Activated T-cell treated with anti-CD3 and anti-CD28 coated beads, Interleukin-2, amount 50 U/mL, for 24 hours (primary cell): ENCODE results near the gene VRTN.
"Not testable (repeated sequence)": the region's sequence is repeated elsewhere in the genome, so short reads cannot be mapped to it uniquely, and the experiment has no call there.

Source experiments
- DNase-seq: peaks from one replicate; pipeline ENCODE4 v3.0.0-alpha.2; 2020
- H3K27ac Mint-ChIP-seq: 2 replicates; pipeline ENCODE4 v1.8.0; 2020; ENCODE audit warnings: mild to moderate bottlenecking, mixed read lengths
- H3K27me3 Mint-ChIP-seq: 2 replicates; pipeline ENCODE4 v1.8.0; 2020; ENCODE audit warnings: mixed read lengths
- H3K36me3 Mint-ChIP-seq: 2 replicates; pipeline ENCODE4 v1.8.0; 2020; ENCODE audit warnings: low read depth, mixed read lengths
- H3K4me1 Mint-ChIP-seq: 2 replicates; pipeline ENCODE4 v1.8.0; 2020; ENCODE audit warnings: low read depth, mixed read lengths
- H3K4me3 Mint-ChIP-seq: 2 replicates; pipeline ENCODE4 v1.8.0; 2020; ENCODE audit warnings: mild to moderate bottlenecking, moderate library complexity, mixed read lengths
- H3K9me3 Mint-ChIP-seq: 2 replicates; pipeline ENCODE4 v1.8.0; 2020; ENCODE audit warnings: mixed read lengths

VRTN gene

GRCh38 chr14:74364271-74364880 lies 16.1 kb downstream of the VRTN start:
- Mint-ChIP-seq H3K27me3 (peaks cover 12% of the 10 kb centered on the region), H3K9me3 (no peaks in the 10 kb centered on the region), H3K4me1 (no peaks in the 10 kb centered on the region), H3K27ac (no peak overlapping the region), H3K36me3 (no peaks in the 10 kb centered on the region), H3K4me3 (no peak overlapping the region)
- no peak for DNase-seq

GRCh38 chr14:74368026-74368425 lies 19.8 kb downstream of the VRTN start:
- Mint-ChIP-seq H3K9me3 (no peaks in the 10 kb centered on the region), H3K4me3 (no peak overlapping the region), H3K4me1 (no peaks in the 10 kb centered on the region), H3K36me3 (no peaks in the 10 kb centered on the region), H3K27ac (no peak overlapping the region), H3K27me3 (peaks cover 12% of the 10 kb centered on the region)
- DNase-seq: no peak

GRCh38 chr14:74368441-74368840 lies 20.2 kb downstream of the VRTN start:
- Mint-ChIP-seq H3K27ac (no peak overlapping the region), H3K36me3 (no peaks in the 10 kb centered on the region), H3K9me3 (no peaks in the 10 kb centered on the region), H3K4me1 (no peaks in the 10 kb centered on the region), H3K27me3 (peaks cover 12% of the 10 kb centered on the region), H3K4me3 (no peak overlapping the region)
- no peak for DNase-seq

- DNase-seq: no peak
- H3K4me1 Mint-ChIP-seq: no peaks in the 10 kb centered on the region
- H3K27ac Mint-ChIP-seq: no peak overlapping the region
- H3K36me3 Mint-ChIP-seq: no peaks in the 10 kb centered on the region
- no peaks in the 10 kb centered on the region for H3K27me3 Mint-ChIP-seq
- H3K4me3 Mint-ChIP-seq: no peak overlapping the region
- H3K9me3 Mint-ChIP-seq: no peaks in the 10 kb centered on the region
Measured at GRCh38 chr14:74377976-74378690, 29.9 kb downstream of the VRTN start.

GRCh38 chr14:74380172-74380571 lies 31.9 kb downstream of the VRTN start:
- DNase-seq: no peak
- H3K4me3 Mint-ChIP-seq: no peak overlapping the region
- no peaks in the 10 kb centered on the region for H3K9me3 Mint-ChIP-seq
- H3K36me3 Mint-ChIP-seq: no peaks in the 10 kb centered on the region
- no peaks in the 10 kb centered on the region for H3K27me3 Mint-ChIP-seq
- H3K27ac Mint-ChIP-seq: no peak overlapping the region
- no peaks in the 10 kb centered on the region for H3K4me1 Mint-ChIP-seq

- no peak overlapping the region for H3K4me3 Mint-ChIP-seq
- no peaks in the 10 kb centered on the region for H3K36me3 Mint-ChIP-seq
- H3K9me3 Mint-ChIP-seq: no peaks in the 10 kb centered on the region
- no peaks in the 10 kb centered on the region for H3K27me3 Mint-ChIP-seq
- H3K4me1 Mint-ChIP-seq: no peaks in the 10 kb centered on the region
- H3K27ac Mint-ChIP-seq: no peak overlapping the region
- no peak for DNase-seq
Measured at GRCh38 chr14:74380845-74381244, 32.6 kb downstream of the VRTN start.

- not testable (repeated sequence) for H3K36me3 Mint-ChIP-seq, H3K4me3 Mint-ChIP-seq, DNase-seq, H3K27ac Mint-ChIP-seq, H3K4me1 Mint-ChIP-seq, H3K9me3 Mint-ChIP-seq, H3K27me3 Mint-ChIP-seq
Measured at GRCh38 chr14:74381571-74381970, 33.3 kb downstream of the VRTN start.

GRCh38 chr14:74382231-74382630 lies 34.0 kb downstream of the VRTN start:
- Mint-ChIP-seq H3K4me1 (no peaks in the 10 kb centered on the region), H3K27me3 (no peaks in the 10 kb centered on the region), H3K9me3 (no peaks in the 10 kb centered on the region), H3K36me3 (no peaks in the 10 kb centered on the region), H3K27ac (no peak overlapping the region), H3K4me3 (no peak overlapping the region)
- DNase-seq: no peak

GRCh38 chr14:74389980-74390379 lies 41.7 kb downstream of the VRTN start:
- Mint-ChIP-seq H3K4me3 (no peak overlapping the region), H3K36me3 (no peaks in the 10 kb centered on the region), H3K9me3 (no peaks in the 10 kb centered on the region), H3K27me3 (peaks cover 9% of the 10 kb centered on the region), H3K27ac (no peak overlapping the region), H3K4me1 (no peaks in the 10 kb centered on the region)
- no peak for DNase-seq

GRCh38 chr14:74390505-74390904 lies 42.2 kb downstream of the VRTN start:
- H3K27ac Mint-ChIP-seq, H3K27me3 Mint-ChIP-seq, H3K4me3 Mint-ChIP-seq: not testable (repeated sequence)

GRCh38 chr14:74391479-74391878 lies 43.2 kb downstream of the VRTN start:
- DNase-seq: no peak
- Mint-ChIP-seq H3K4me1 (no peaks in the 10 kb centered on the region), H3K27ac (no peak overlapping the region), H3K4me3 (no peak overlapping the region), H3K27me3 (peaks cover 9% of the 10 kb centered on the region), H3K9me3 (no peaks in the 10 kb centered on the region), H3K36me3 (no peaks in the 10 kb centered on the region)

More at GRCh38 chr14:74390505-74390904, 42.2 kb downstream of the VRTN start:
- not testable (repeated sequence) for DNase-seq, H3K36me3 Mint-ChIP-seq, H3K4me1 Mint-ChIP-seq, H3K9me3 Mint-ChIP-seq

GRCh38 chr14:74392616-74393570 lies 44.6 kb downstream of the VRTN start:
- Mint-ChIP-seq H3K27ac (no peak overlapping the region), H3K27me3 (peaks cover 9% of the 10 kb centered on the region), H3K4me1 (no peaks in the 10 kb centered on the region), H3K9me3 (no peaks in the 10 kb centered on the region), H3K36me3 (no peaks in the 10 kb centered on the region), H3K4me3 (no peak overlapping the region)
- DNase-seq: no peak

- H3K4me3 Mint-ChIP-seq: no peak overlapping the region
- H3K36me3 Mint-ChIP-seq: no peaks in the 10 kb centered on the region
- no peak overlapping the region for H3K27ac Mint-ChIP-seq
Measured at GRCh38 chr14:74394549-74394948, 46.3 kb downstream of the VRTN start.

GRCh38 chr14:74395094-74395493 lies 46.8 kb downstream of the VRTN start:
- Mint-ChIP-seq H3K9me3 (no peaks in the 10 kb centered on the region), H3K4me3 (no peak overlapping the region), H3K4me1 (no peaks in the 10 kb centered on the region), H3K36me3 (no peaks in the 10 kb centered on the region), H3K27ac (no peak overlapping the region), H3K27me3 (peaks cover 9% of the 10 kb centered on the region)
- no peak for DNase-seq

More at GRCh38 chr14:74394549-74394948, 46.3 kb downstream of the VRTN start:
- no peak for DNase-seq
- no peaks in the 10 kb centered on the region for H3K9me3 Mint-ChIP-seq
- H3K27me3 Mint-ChIP-seq: peaks cover 9% of the 10 kb centered on the region
- H3K4me1 Mint-ChIP-seq: no peaks in the 10 kb centered on the region
